HepG2 (cell line): ENCODE measurements around the gene ZNF526. TPM values are rescaled to one million over a fixed set of nuclear protein-coding genes. Genes with fewer than 3 reads are reported as not detected.

Source experiments
- CEBPB ChIP-seq: IDR thresholded peaks from 2 replicates; pipeline ENCODE4 v1.6.1; 2011; ENCODE audit warnings: low read depth, low read length, improper control_type of control experiment, borderline replicate concordance
- CENPT ChIP-seq: sonication (generic); formaldehyde crosslinking; IDR thresholded peaks from 2 replicates; pipeline ENCODE4 v1.8.0; 2022; ENCODE audit warnings: low read depth, mild to moderate bottlenecking, moderate library complexity, missing genetic modification reagents
- DNMT3B ChIP-seq: conservative IDR thresholded peaks from 2 replicates; pipeline ENCODE4 v1.6.1; 2016; ENCODE audit warnings: missing biosample characterization, control low read depth
- E2F5 ChIP-seq: sonication (generic); formaldehyde crosslinking; conservative IDR thresholded peaks from 2 replicates; pipeline ENCODE4 v1.4.0; 2020; ENCODE audit warnings: missing genetic modification reagents
- ETV6 ChIP-seq: sonication (generic); formaldehyde crosslinking; conservative IDR thresholded peaks from 2 replicates; pipeline ENCODE4 v1.4.0; 2020; ENCODE audit warnings: missing genetic modification reagents
- FOXO1 ChIP-seq: sonication (generic); formaldehyde crosslinking; IDR thresholded peaks from 2 replicates; pipeline ENCODE4 v1.4.0; 2020; ENCODE audit warnings: missing genetic modification reagents
- HDAC1 ChIP-seq: sonication (generic); formaldehyde crosslinking; IDR thresholded peaks from 2 replicates; pipeline ENCODE4 v1.5.1; 2020; ENCODE audit warnings: mild to moderate bottlenecking, missing genetic modification reagents
- KAT8 ChIP-seq: IDR thresholded peaks from 2 replicates; pipeline ENCODE4 v1.6.1; 2016; ENCODE audit warnings: missing genetic modification reagents, missing compliant biosample characterization
- MAF1 ChIP-seq: sonication (generic); formaldehyde crosslinking; IDR thresholded peaks from 2 replicates; pipeline ENCODE4 v1.5.0; 2020; ENCODE audit warnings: missing genetic modification reagents, borderline replicate concordance
- NFE2L2 ChIP-seq: fragments of 150-350 bp; IDR thresholded peaks from 2 replicates; pipeline ENCODE4 v1.6.1; 2014; ENCODE audit warnings: low read length
- RFXAP ChIP-seq: sonication (generic); formaldehyde crosslinking; IDR thresholded peaks from 2 replicates; pipeline ENCODE4 v1.4.0; 2020; ENCODE audit warnings: missing genetic modification reagents, borderline replicate concordance
- SMAD3 ChIP-seq: sonication (generic); formaldehyde crosslinking; IDR thresholded peaks from 2 replicates; pipeline ENCODE4 v1.4.0; 2020; ENCODE audit warnings: missing genetic modification reagents
- SOX13 ChIP-seq, 3 experiments: fragments of 450-650 bp in 1 of 3; sonication (generic) in 1 of 3; formaldehyde crosslinking in 1 of 3; IDR thresholded peaks in 2 of 3; conservative IDR thresholded peaks in 1 of 3; 2 replicates each; pipeline versions ENCODE4 v1.5.0 to v1.6.1; 2016 to 2020; ENCODE audit warnings: antibody characterized with exemption in 1 of 3, mild to moderate bottlenecking in 1 of 3, missing compliant biosample characterization in 1 of 3, missing genetic modification reagents in 1 of 3, moderate library complexity in 1 of 3
- USF2 ChIP-seq, 2 experiments: sonication (generic) in 1 of 2; formaldehyde crosslinking in 1 of 2; IDR thresholded peaks; 2 replicates each; pipeline versions ENCODE4 v1.5.1 to v1.6.1; 2011 to 2020; ENCODE audit warnings: borderline replicate concordance in 1 of 2, low read depth in 1 of 2, low read length in 1 of 2, mild to moderate bottlenecking in 1 of 2, missing genetic modification reagents in 1 of 2, moderate library complexity in 1 of 2
- ZNF367 ChIP-seq: sonication (generic); formaldehyde crosslinking; IDR thresholded peaks from 2 replicates; pipeline ENCODE4 v1.4.0; 2020; ENCODE audit warnings: missing genetic modification reagents, borderline replicate concordance
- ZNF567 ChIP-seq: sonication (generic); formaldehyde crosslinking; IDR thresholded peaks from 2 replicates; pipeline ENCODE4 v1.8.1; 2023; ENCODE audit warnings: mild to moderate bottlenecking, missing genetic modification reagents, borderline replicate concordance
- ZNF800 ChIP-seq: sonication (generic); formaldehyde crosslinking; IDR thresholded peaks from 2 replicates; pipeline ENCODE4 v1.4.0; 2020; ENCODE audit warnings: missing genetic modification reagents
- polyA plus RNA-seq, 8 experiments: library from polyadenylated mRNA; depleted of rRNA in 3 of 8; stranded (reverse) in 7 of 8; unstranded in 1 of 8; fragments of >200 nt; fragmentation: Illumina TruSeq in 4 of 8; extraction: Trizol in 4 of 8; gene quantifications; 2 replicates each; pipeline versions ENCODE4 v1.2.1 to v1.2.3, GENCODE V29; 2011 to 2016; ENCODE audit warnings: low read depth in 4 of 8, missing spikeins in 1 of 8, mixed read lengths in 1 of 8; ENCODE audit not compliant: insufficient read depth in 1 of 8
- total RNA-seq, 5 experiments: library from RNA; depleted of rRNA; stranded (reverse); fragments of >200 nt; fragmentation: Illumina TruSeq; extraction: Trizol; gene quantifications; 2 replicates each; pipeline ENCODE4 v1.2.3, GENCODE V29; 2016; ENCODE audit warnings: low read depth in 1 of 5
- TF ChIP-seq, protein P1 (sequence below): sonication (generic); formaldehyde crosslinking; conservative IDR thresholded peaks from 2 replicates; pipeline ENCODE4 v1.4.0; 2020; ENCODE audit warnings: mild to moderate bottlenecking, missing genetic modification reagents, moderate library complexity
- TF ChIP-seq, protein P2 (sequence below): sonication (generic); formaldehyde crosslinking; IDR thresholded peaks from 2 replicates; pipeline ENCODE4 v1.4.0; 2020; ENCODE audit warnings: low read depth, mild to moderate bottlenecking, missing genetic modification reagents

The ZNF526 gene
- total and polyA plus RNA-seq, 2 of the 13 experiments (the other 11 are each of a cell fraction or from before 2014, with no cell fraction given), result 3.3 to 8.4 TPM

DNA sequence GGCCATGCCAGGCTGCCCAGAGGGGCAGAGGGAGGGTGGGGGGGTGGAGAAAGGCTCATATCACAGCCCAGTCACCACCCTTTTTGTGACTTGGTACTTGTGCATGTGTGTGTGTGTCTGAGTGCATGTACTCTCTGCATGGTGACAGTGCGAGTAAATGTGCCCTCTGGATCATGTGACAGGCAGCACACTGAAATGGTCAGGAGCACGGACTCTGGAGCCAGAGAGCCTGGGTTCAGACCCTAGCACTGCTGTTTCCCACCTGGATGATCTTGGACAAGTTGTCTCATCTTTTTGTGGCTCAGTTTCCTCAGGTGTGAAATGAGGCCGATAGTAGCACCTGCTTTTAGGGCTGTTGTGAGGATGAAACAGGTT is 50.9 kb downstream of the ZNF526 start (continued):
- TF ChIP-seq ZNF367 (CRISPR knock-in tag), result no peak
- TF ChIP-seq, protein P1, sequence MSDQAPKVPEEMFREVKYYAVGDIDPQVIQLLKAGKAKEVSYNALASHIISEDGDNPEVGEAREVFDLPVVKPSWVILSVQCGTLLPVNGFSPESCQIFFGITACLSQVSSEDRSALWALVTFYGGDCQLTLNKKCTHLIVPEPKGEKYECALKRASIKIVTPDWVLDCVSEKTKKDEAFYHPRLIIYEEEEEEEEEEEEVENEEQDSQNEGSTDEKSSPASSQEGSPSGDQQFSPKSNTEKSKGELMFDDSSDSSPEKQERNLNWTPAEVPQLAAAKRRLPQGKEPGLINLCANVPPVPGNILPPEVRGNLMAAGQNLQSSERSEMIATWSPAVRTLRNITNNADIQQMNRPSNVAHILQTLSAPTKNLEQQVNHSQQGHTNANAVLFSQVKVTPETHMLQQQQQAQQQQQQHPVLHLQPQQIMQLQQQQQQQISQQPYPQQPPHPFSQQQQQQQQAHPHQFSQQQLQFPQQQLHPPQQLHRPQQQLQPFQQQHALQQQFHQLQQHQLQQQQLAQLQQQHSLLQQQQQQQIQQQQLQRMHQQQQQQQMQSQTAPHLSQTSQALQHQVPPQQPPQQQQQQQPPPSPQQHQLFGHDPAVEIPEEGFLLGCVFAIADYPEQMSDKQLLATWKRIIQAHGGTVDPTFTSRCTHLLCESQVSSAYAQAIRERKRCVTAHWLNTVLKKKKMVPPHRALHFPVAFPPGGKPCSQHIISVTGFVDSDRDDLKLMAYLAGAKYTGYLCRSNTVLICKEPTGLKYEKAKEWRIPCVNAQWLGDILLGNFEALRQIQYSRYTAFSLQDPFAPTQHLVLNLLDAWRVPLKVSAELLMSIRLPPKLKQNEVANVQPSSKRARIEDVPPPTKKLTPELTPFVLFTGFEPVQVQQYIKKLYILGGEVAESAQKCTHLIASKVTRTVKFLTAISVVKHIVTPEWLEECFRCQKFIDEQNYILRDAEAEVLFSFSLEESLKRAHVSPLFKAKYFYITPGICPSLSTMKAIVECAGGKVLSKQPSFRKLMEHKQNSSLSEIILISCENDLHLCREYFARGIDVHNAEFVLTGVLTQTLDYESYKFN (CRISPR knock-in tag), result 0 out of 2 replicates have a peak, but pooled peaks have one; percentile 24
- TF ChIP-seq CENPT (CRISPR knock-in tag), result no peak
- TF ChIP-seq DNMT3B (CRISPR knock-in tag), result no peak
- TF ChIP-seq MAF1 (CRISPR knock-in tag), result no peak
- 0 out of 2 replicates have a peak, but pooled peaks have one; percentile 30 for TF ChIP-seq HDAC1
- no peak for TF ChIP-seq CEBPB
- TF ChIP-seq SOX13 (IDR thresholded peaks at IDR 0.05), result no peak
- no peak for TF ChIP-seq SOX13 (CRISPR knock-in tag; conservative IDR thresholded peaks at IDR 0.05 in 1 of 2, IDR thresholded peaks at IDR 0.05 in 1 of 2)
- no peak for TF ChIP-seq KAT8
- TF ChIP-seq E2F5 (CRISPR knock-in tag), result no peak
- no peak for TF ChIP-seq SMAD3 (CRISPR knock-in tag)
- TF ChIP-seq, protein P2, sequence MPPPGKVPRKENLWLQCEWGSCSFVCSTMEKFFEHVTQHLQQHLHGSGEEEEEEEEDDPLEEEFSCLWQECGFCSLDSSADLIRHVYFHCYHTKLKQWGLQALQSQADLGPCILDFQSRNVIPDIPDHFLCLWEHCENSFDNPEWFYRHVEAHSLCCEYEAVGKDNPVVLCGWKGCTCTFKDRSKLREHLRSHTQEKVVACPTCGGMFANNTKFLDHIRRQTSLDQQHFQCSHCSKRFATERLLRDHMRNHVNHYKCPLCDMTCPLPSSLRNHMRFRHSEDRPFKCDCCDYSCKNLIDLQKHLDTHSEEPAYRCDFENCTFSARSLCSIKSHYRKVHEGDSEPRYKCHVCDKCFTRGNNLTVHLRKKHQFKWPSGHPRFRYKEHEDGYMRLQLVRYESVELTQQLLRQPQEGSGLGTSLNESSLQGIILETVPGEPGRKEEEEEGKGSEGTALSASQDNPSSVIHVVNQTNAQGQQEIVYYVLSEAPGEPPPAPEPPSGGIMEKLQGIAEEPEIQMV (CRISPR knock-in tag), result 0 out of 2 replicates have a peak, but pooled peaks have one; percentile 22
- no peak for TF ChIP-seq ETV6 (CRISPR knock-in tag)
- no peak for TF ChIP-seq USF2 (IDR thresholded peaks at IDR 0.05; ENCODE audit: low read depth, low read length)
- peak; percentile 57; the same call in 1 of the 2 replicates for TF ChIP-seq USF2 (CRISPR knock-in tag; IDR thresholded peaks at IDR 0.05; ENCODE audit: borderline replicate concordance)
- TF ChIP-seq RFXAP, result no peak
- TF ChIP-seq ZNF567 (CRISPR knock-in tag), result no peak
- TF ChIP-seq FOXO1 (CRISPR knock-in tag), result no peak
- no peak for TF ChIP-seq ZNF800 (CRISPR knock-in tag)
- no peak for TF ChIP-seq NFE2L2
